Activated CD4-positive, alpha-beta T cell treated with anti-CD3 and anti-CD28 coated beads, Interleukin-2, amount 50 U/mL, for 4 hours (primary cell): ENCODE data around the gene PNMA8A.

Experiments used
- DNase-seq, 2 experiments: peaks; one replicate each; pipeline ENCODE4 v3.0.0-alpha.2; 2020

Gene PNMA8A

GRCh38 chr19:46426506-46427162 lies 44.7 kb downstream of the PNMA8A start:
- DNase-seq, result no peak

- DNase-seq, result no peak
These were observed 45.3 kb downstream of the PNMA8A start for GRCh38 chr19:46426035-46426505.

- DNase-seq, result no peak
These were observed 48.2 kb downstream of the PNMA8A start for GRCh38 chr19:46423188-46423587.

- no peak for DNase-seq
These were observed 49.0 kb downstream of the PNMA8A start for GRCh38 chr19:46422344-46422743.

GRCh38 chr19:46420056-46420455 lies 51.3 kb downstream of the PNMA8A start:
- no peak for DNase-seq
